ENCODE measurements around the gene TRPV6.
A peak's percentile ranks its signal among the peaks of the same experiment; 100 is the strongest.

The TRPV6 gene

GRCh38 chr7:142853739-142854371, 31.7 kb downstream of the TRPV6 start:
- peak; percentile 87 for TF ChIP-seq CTCF (IDR thresholded peaks at IDR 0.05)

- TF ChIP-seq CTCF (IDR thresholded peaks at IDR 0.05): no peak
Measured at GRCh38 chr7:142851919-142852318, 33.6 kb downstream of the TRPV6 start.

- no peak for TF ChIP-seq CTCF (IDR thresholded peaks at IDR 0.05)
Measured at GRCh38 chr7:142851269-142851668, 34.3 kb downstream of the TRPV6 start.

- no peak for TF ChIP-seq CTCF (IDR thresholded peaks at IDR 0.05)
Measured at GRCh38 chr7:142847353-142847752, 38.2 kb downstream of the TRPV6 start.

GRCh38 chr7:142842251-142842766, 43.2 kb downstream of the TRPV6 start:
- no peak for TF ChIP-seq CTCF (IDR thresholded peaks at IDR 0.05)

GRCh38 chr7:142838461-142839213, 46.9 kb downstream of the TRPV6 start:
- no peak for TF ChIP-seq CTCF (IDR thresholded peaks at IDR 0.05)

- no peak for TF ChIP-seq CTCF (IDR thresholded peaks at IDR 0.05)
Measured at GRCh38 chr7:142836426-142836825, 49.1 kb downstream of the TRPV6 start.

Measured in LNCAP (cell line).